GM18520 (cell line): Measurements from ENCODE around the gene DUSP21.
"Not testable (repeated sequence)": the region's sequence is repeated elsewhere in the genome, so short reads cannot be mapped to it uniquely, and the experiment has no call there.

Experiments
- ATAC-seq: cut with Tn5 transposase; IDR thresholded peaks from one replicate; pipeline ENCODE4 v1.9.1; 2021; ENCODE audit not compliant: unreplicated experiment

Gene DUSP21

GRCh38 chrX:44875185-44875489 lies 31.3 kb downstream of the DUSP21 start:
- no peak for ATAC-seq

GRCh38 chrX:44876086-44876485 lies 32.3 kb downstream of the DUSP21 start:
- ATAC-seq, result no peak

DNA sequence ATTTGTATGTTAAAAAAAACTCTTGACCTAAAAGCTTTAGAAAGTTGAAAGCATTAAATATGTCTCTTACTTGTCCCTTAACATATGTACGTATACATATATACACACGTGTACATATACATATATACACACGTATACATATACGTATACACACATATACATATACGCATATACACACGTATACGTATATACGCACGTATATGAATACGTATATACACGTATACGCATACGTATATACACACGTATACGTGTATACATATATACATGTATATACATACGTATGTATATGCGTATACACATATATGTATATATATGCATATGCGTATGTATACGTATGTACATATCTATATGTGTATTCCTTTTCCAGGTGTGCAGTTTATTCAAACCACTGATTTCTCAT lies 32.9 kb downstream of the DUSP21 start:
- no peak for ATAC-seq

DNA sequence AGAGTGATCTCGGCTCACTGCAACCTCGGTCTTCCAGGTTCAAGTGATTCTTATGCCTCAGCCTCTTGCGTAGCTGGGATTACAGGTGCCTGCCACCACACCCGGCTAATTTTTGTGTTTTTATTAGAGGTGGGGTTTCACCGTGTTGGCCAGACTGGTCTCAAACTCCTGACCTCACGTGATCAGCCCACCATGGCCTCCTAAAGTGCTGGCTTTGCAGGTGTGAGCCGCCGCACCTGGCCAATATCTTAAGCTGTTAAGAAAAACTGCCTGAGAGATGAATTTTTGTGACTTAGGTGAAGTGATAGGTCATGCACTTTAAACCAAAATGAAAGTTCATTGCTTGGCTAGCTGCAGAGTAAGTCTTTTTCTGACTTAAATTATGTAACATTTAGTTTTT lies 35.0 kb downstream of the DUSP21 start:
- no peak for ATAC-seq

GRCh38 chrX:44881549-44881948 lies 37.7 kb downstream of the DUSP21 start:
- ATAC-seq, result no peak

DNA sequence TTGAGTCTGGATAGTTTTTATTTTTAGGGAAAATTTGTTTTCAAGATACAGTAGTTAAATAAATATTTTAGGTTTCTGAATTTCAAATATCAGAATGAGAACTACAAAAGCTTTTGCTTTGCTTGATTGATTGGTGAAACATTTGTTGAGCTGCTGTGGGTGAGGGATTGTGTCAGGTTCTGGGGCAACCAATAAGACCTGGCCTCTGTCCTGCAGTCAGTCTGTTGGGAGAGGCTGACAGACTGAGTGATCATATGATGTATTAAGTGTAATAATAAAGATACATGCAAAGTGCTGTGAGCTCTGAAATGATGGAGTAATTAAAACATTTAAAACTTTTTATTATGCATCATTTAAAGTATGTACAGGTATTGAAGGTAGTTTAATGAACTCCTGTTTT lies 38.8 kb downstream of the DUSP21 start:
- no peak for ATAC-seq

GRCh38 chrX:44884944-44885343 lies 41.1 kb downstream of the DUSP21 start:
- ATAC-seq, result no peak

DNA sequence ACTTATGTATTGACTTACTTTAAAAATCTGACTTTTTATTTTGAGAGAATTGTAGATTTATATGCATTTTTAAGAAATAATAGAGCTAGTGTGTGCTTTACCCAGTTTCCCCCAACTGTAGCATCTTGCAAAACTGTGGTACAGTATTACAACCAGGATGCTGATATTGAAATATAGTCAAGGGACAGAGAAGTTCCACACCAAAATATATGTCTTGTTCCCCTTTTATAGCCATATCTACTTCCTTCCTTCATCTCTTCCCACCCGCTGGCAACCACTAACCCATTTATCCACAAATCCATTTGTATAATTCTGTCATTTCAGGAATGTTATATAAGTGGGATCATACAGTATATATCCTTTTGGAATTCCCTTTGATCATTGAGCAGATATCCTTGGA lies 46.0 kb downstream of the DUSP21 start:
- ATAC-seq, result no peak

GRCh38 chrX:44890247-44890646 lies 46.4 kb downstream of the DUSP21 start:
- ATAC-seq, result no peak

DNA sequence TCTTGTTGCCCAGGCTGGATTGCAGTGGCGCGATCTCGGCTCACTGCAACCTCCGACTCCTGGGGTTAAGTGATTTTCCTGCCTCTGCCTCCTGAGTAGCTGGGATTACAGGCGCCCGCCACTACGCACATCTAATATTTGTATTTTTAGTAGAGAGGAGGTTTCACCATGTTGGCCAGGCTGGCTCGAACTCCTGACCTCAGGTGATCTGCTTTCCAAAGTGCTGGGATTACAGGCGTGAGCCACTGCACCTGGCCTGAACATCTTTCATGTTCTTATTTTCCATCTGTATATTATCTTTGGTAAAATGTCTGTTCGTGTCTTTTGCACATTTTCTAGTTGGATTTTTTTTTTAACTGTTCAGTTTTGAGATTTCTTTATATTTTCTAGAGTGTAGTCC lies 46.9 kb downstream of the DUSP21 start:
- not testable (repeated sequence) for ATAC-seq

DNA sequence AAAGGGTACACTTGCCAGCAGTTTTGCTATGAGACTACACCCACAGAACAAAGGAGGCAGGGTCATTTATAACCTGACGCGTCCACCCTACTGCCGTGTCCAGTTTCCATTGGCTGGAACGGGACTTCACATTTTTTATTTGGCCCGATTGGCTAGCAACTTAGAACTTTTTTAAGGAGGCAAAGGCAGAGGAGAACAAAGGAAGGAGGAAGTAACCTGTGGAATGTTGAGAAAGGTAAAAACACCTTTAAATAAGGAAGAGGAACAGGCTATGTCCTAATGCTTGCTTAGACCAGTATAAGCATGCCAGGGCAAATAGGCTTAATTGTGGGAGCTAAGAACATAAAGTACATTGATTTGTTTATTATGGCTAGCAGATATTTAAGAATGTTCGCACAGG lies 47.8 kb downstream of the DUSP21 start:
- no peak for ATAC-seq
